ENCODE measurements around the gene RIOX2. TPM values are rescaled to one million over a fixed set of nuclear protein-coding genes. Genes with fewer than 3 reads are reported as not detected.

The RIOX2 gene
- total and polyA plus RNA-seq, 2 of the 8 experiments (the other 6 are each of a cell fraction or from before 2014, with no cell fraction given) = 3.8 to 16.4 TPM

GRCh38 chr3:97971679-97972567 lies at the start of gene RIOX2 (continued):
- TF ChIP-seq, protein P1, sequence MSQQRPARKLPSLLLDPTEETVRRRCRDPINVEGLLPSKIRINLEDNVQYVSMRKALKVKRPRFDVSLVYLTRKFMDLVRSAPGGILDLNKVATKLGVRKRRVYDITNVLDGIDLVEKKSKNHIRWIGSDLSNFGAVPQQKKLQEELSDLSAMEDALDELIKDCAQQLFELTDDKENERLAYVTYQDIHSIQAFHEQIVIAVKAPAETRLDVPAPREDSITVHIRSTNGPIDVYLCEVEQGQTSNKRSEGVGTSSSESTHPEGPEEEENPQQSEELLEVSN (IDR thresholded peaks at IDR 0.05) = peak; percentile 43
- no peak for TF ChIP-seq GTF2F1 (IDR thresholded peaks at IDR 0.05; ENCODE audit: borderline replicate concordance, low read depth, low read length)
- TF ChIP-seq MAFK (IDR thresholded peaks at IDR 0.05; ENCODE audit: low read depth, low read length) = no peak
- no peak for TF ChIP-seq GABPA (IDR thresholded peaks at IDR 0.05; ENCODE audit: borderline replicate concordance, insufficient read depth, low read length)
- TF ChIP-seq RXRA (IDR thresholded peaks at IDR 0.05; ENCODE audit: insufficient read depth, low read depth, low read length) = no peak
- TF ChIP-seq, protein P2, sequence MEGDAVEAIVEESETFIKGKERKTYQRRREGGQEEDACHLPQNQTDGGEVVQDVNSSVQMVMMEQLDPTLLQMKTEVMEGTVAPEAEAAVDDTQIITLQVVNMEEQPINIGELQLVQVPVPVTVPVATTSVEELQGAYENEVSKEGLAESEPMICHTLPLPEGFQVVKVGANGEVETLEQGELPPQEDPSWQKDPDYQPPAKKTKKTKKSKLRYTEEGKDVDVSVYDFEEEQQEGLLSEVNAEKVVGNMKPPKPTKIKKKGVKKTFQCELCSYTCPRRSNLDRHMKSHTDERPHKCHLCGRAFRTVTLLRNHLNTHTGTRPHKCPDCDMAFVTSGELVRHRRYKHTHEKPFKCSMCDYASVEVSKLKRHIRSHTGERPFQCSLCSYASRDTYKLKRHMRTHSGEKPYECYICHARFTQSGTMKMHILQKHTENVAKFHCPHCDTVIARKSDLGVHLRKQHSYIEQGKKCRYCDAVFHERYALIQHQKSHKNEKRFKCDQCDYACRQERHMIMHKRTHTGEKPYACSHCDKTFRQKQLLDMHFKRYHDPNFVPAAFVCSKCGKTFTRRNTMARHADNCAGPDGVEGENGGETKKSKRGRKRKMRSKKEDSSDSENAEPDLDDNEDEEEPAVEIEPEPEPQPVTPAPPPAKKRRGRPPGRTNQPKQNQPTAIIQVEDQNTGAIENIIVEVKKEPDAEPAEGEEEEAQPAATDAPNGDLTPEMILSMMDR (IDR thresholded peaks at IDR 0.05; ENCODE audit: control extremely low read depth in 1 of 3, insufficient read depth in 1 of 3, low read depth in 1 of 3, low read length in 3 of 3) = no peak
- TF ChIP-seq BRCA1 (IDR thresholded peaks at IDR 0.05; ENCODE audit: low read depth, low read length) = no peak
- no peak for TF ChIP-seq RAD21 (IDR thresholded peaks at IDR 0.05 in 1 of 2, conservative IDR thresholded peaks at IDR 0.05 in 1 of 2; ENCODE audit: low read depth in 2 of 2, low read length in 2 of 2)
